Panc1 (cell line): Measurements from ENCODE around the gene FBXO46. TPM values are rescaled to one million over a fixed set of nuclear protein-coding genes. Genes with fewer than 3 reads are reported as not detected.

Experiments
- ATAC-seq: fragments of 200-7000 bp; cut with Tn5 transposase; 2 replicates; pipeline ENCODE4 v1.9.1; 2020; ENCODE audit warnings: mild to moderate bottlenecking, moderate library complexity
- BruUV-seq: library from RNA; stranded (reverse); fragments of 400-500 nt; replicated peaks from 2 replicates; lab custom pipeline; 2021; lab: Mats Ljungman, UMichigan
- CTCF ChIA-PET: fragments of 300-600 bp; sonication (Branson Sonifier 250); formaldehyde crosslinking; loops from one replicate; lab custom pipeline; 2022; ENCODE audit warnings: antibody characterized with exemption; lab: Charles Lee
- POLR2A ChIA-PET: fragments of 300-600 bp; sonication (Branson Sonifier 250); formaldehyde crosslinking; loops from one replicate; lab custom pipeline; 2022; ENCODE audit warnings: antibody characterized with exemption; lab: Charles Lee
- DNase-seq: peaks from one replicate; pipeline ENCODE4 v3.0.0-alpha.2; 2010; ENCODE audit warnings: low read depth, low spot score
- H3K27ac ChIP-seq: 2 replicates; pipeline ENCODE4 v1.5.1; 2011; ENCODE audit warnings: mild to moderate bottlenecking, low read length, inconsistent platforms
- H3K27me3 ChIP-seq: fragments of 200-500 bp; sonication (Bioruptor generic); 2 replicates; pipeline ENCODE4 v1.6.0; 2014; ENCODE audit warnings: low read length, inconsistent platforms; ENCODE audit not compliant: control insufficient read depth, insufficient read depth
- H3K36me3 ChIP-seq: fragments of 200-500 bp; sonication (Bioruptor generic); 2 replicates; pipeline ENCODE4 v1.5.1; 2014; ENCODE audit warnings: inconsistent platforms, mild to moderate bottlenecking, low read length, moderate library complexity; ENCODE audit not compliant: control insufficient read depth, insufficient read depth
- H3K4me1 ChIP-seq: 2 replicates; pipeline ENCODE4 v1.5.1; 2011; ENCODE audit warnings: inconsistent platforms, mild to moderate bottlenecking, low read length, moderate library complexity; ENCODE audit not compliant: control insufficient read depth, insufficient read depth
- H3K4me3 ChIP-seq, 2 experiments: 2 replicates each; pipeline ENCODE4 v1.5.1; 2011 to 2012; ENCODE audit warnings: low read depth in 2 of 2, low read length in 2 of 2, mild to moderate bottlenecking in 2 of 2, inconsistent platforms in 1 of 2, moderate library complexity in 1 of 2
- H3K9me3 ChIP-seq: fragments of 200-500 bp; sonication (Bioruptor generic); 2 replicates; pipeline ENCODE4 v1.5.1; 2014; ENCODE audit warnings: low read depth, mild to moderate bottlenecking, inconsistent platforms, low read length, moderate library complexity; ENCODE audit not compliant: control insufficient read depth, insufficient read depth
- POLR2AphosphoS5 ChIP-seq: IDR thresholded peaks from 2 replicates; pipeline ENCODE4 v1.6.1; 2012; ENCODE audit warnings: mild to moderate bottlenecking, low read depth, low read length, moderate library complexity
- SIN3A ChIP-seq: IDR thresholded peaks from 2 replicates; pipeline ENCODE4 v1.6.1; 2012; ENCODE audit warnings: low read depth, mild to moderate bottlenecking, low read length, moderate library complexity, borderline replicate concordance; ENCODE audit not compliant: insufficient read depth
- TCF7L2 ChIP-seq: IDR thresholded peaks from 2 replicates; pipeline ENCODE4 v1.6.1; 2011; ENCODE audit warnings: mild to moderate bottlenecking, low read depth, low read length, inconsistent platforms
- in situ Hi-C: cut with HindIII; loops from 2 replicates; pipeline ENCODE4 v1.10.0; 2016; ENCODE audit warnings: low sequenced_read_pairs, low pct_unique_long_range_greater_than_20kb
- intact Hi-C: fragments of 100-400 bp; cut with micrococcal nuclease; formaldehyde crosslinking; loops from one replicate; pipeline ENCODE4 v1.10.0; 2022; ENCODE audit not compliant: unreplicated experiment
- total RNA-seq: library from RNA; stranded (reverse); gene quantifications from one replicate; pipeline ENCODE4 v1.2.1, GENCODE V29; 2021; ENCODE audit not compliant: unreplicated experiment
- TF ChIP-seq, protein P1 (sequence below): fragments of 450-650 bp; IDR thresholded peaks from 2 replicates; pipeline ENCODE4 v1.5.1; 2017; ENCODE audit warnings: mild to moderate bottlenecking
- TF ChIP-seq, protein P2 (sequence below), 2 experiments: IDR thresholded peaks; 2 replicates each; pipeline ENCODE4 v1.6.1; 2011 to 2012; ENCODE audit warnings: low read depth in 2 of 2, control low read depth in 1 of 2, low read length in 1 of 2, mild to moderate bottlenecking in 1 of 2, moderate library complexity in 1 of 2; ENCODE audit not compliant: insufficient read depth in 1 of 2

The FBXO46 gene
- total RNA-seq, 1 experiment from 2014 or later = 25.1 TPM

DNA sequence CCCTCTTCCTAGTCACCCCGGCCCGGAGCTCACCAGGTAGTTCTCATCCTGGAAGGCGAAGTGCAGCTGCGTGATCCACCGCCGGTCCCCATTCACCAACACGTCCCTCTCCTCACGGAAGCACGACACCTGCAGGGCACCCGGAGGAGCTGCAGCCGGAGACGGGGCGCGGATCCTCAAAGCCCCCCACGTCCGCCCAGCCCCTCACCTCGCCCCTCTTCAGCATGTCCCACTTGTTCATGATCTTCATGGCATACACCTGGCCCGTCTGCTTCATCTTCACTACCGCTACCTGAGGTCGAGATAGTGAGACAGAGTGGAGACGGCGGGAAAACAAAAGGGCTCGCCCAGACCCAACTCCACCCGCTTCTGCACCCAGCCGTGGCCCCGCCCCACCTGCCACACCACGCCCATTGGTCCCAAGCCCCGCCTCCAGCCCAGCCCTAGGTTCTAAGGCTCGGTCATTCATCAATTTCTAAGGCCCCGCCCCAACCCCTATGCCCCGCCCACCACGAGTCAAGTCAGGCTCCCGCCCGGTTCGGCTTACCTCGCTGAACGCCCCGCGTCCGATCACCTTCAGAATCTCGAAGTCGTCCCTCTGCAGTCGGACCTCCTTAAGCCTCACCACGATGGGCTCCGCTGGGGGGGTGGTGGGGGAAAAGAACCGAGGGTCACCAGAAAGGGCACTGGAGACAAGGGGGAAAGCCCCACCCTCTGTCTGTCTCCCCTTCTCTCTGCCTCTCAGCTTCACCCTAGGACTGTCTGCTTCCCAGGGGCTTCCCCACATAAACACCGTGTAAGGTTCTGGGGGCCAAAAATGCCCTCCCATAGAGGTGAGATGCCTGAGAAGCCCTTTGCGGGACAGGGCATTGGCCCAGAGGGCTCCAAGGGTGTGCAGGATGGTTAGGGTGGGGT, 48.8 kb upstream of the FBXO46 start:
- in situ Hi-C loops (no loop called here), intact Hi-C loops (no loop called here)
- ChIA-PET POLR2A (no interaction called here), CTCF (no interaction called here)
- DNase-seq (no peak), ATAC-seq (peak; percentile 66)
- no peaks in the 10 kb centered on the region for H3K9me3 ChIP-seq
- H3K36me3 ChIP-seq = no peaks in the 10 kb centered on the region
- no peaks in the 10 kb centered on the region for H3K27me3 ChIP-seq
- no peak for TF ChIP-seq POLR2AphosphoS5
- TF ChIP-seq, protein P1, sequence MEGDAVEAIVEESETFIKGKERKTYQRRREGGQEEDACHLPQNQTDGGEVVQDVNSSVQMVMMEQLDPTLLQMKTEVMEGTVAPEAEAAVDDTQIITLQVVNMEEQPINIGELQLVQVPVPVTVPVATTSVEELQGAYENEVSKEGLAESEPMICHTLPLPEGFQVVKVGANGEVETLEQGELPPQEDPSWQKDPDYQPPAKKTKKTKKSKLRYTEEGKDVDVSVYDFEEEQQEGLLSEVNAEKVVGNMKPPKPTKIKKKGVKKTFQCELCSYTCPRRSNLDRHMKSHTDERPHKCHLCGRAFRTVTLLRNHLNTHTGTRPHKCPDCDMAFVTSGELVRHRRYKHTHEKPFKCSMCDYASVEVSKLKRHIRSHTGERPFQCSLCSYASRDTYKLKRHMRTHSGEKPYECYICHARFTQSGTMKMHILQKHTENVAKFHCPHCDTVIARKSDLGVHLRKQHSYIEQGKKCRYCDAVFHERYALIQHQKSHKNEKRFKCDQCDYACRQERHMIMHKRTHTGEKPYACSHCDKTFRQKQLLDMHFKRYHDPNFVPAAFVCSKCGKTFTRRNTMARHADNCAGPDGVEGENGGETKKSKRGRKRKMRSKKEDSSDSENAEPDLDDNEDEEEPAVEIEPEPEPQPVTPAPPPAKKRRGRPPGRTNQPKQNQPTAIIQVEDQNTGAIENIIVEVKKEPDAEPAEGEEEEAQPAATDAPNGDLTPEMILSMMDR = peak; percentile 77; the same call in 1 of the 2 replicates
- TF ChIP-seq, protein P2, sequence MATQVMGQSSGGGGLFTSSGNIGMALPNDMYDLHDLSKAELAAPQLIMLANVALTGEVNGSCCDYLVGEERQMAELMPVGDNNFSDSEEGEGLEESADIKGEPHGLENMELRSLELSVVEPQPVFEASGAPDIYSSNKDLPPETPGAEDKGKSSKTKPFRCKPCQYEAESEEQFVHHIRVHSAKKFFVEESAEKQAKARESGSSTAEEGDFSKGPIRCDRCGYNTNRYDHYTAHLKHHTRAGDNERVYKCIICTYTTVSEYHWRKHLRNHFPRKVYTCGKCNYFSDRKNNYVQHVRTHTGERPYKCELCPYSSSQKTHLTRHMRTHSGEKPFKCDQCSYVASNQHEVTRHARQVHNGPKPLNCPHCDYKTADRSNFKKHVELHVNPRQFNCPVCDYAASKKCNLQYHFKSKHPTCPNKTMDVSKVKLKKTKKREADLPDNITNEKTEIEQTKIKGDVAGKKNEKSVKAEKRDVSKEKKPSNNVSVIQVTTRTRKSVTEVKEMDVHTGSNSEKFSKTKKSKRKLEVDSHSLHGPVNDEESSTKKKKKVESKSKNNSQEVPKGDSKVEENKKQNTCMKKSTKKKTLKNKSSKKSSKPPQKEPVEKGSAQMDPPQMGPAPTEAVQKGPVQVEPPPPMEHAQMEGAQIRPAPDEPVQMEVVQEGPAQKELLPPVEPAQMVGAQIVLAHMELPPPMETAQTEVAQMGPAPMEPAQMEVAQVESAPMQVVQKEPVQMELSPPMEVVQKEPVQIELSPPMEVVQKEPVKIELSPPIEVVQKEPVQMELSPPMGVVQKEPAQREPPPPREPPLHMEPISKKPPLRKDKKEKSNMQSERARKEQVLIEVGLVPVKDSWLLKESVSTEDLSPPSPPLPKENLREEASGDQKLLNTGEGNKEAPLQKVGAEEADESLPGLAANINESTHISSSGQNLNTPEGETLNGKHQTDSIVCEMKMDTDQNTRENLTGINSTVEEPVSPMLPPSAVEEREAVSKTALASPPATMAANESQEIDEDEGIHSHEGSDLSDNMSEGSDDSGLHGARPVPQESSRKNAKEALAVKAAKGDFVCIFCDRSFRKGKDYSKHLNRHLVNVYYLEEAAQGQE (IDR thresholded peaks at IDR 0.05; ENCODE audit: insufficient read depth in 1 of 2, low read depth in 2 of 2, low read length in 1 of 2) = no peak
- no peak for TF ChIP-seq SIN3A
- no peak for TF ChIP-seq TCF7L2
- peak overlapping the region; percentile 67 for H3K27ac ChIP-seq
- BruUV-seq = no TSS peak
- peak overlapping the region; percentile 52 to 62; a peak in 3 of 4 replicates for H3K4me3 ChIP-seq
- peaks cover 25% of the 10 kb centered on the region for H3K4me1 ChIP-seq

DNA sequence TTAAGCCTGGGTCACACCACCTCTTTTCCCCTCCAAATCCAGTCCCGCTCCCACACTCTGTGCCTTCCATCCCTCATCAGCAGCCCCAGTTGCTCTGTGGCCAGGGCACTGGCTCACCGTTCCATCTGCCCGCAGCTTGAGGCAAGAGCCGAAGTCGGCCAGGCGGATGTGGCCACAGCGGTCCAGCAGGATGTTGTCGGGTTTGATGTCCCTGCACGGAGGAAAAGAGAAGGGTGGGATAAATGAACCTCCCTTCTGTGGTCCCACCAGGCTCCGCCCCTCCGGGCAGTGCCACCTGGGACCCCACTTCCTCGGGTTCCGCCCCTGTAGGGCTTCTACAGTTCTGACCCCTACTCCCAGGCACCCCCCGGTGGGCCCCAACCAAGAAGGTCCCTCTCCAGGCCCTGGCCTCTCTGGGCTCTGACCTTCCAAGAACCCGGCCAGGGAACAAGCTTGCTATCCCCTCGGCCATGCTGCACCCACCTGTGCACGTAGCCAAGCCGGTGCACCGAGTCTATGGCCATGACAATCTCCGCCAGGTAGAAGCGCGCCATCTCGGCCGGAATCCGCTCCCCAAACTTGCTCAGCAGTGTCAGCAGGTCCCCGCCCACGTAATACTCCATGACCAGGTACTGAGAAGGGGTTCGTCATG, 47.4 kb upstream of the FBXO46 start:
- in situ Hi-C loops = no loop called here
- ATAC-seq (no peak), DNase-seq (no peak)
- CTCF ChIA-PET = no interaction called here
- Histone ChIP-seq H3K27me3 (no peaks in the 10 kb centered on the region), H3K4me1 (peaks cover 16% of the 10 kb centered on the region), H3K9me3 (no peaks in the 10 kb centered on the region), H3K27ac (no peak overlapping the region), H3K4me3 (no peak overlapping the region), H3K36me3 (no peaks in the 10 kb centered on the region)
- BruUV-seq = no TSS peak
- no peak for TF ChIP-seq TCF7L2
- TF ChIP-seq, protein P2 (IDR thresholded peaks at IDR 0.05; ENCODE audit: insufficient read depth in 1 of 2, low read depth in 2 of 2, low read length in 1 of 2) = no peak
- TF ChIP-seq, protein P1 = no peak
- no peak for TF ChIP-seq SIN3A
- TF ChIP-seq POLR2AphosphoS5 = no peak
- intact Hi-C loops = no loop called here
- POLR2A ChIA-PET = no interaction called here
